GM21390 (cell line): ENCODE data around the gene SYNM.
A peak's percentile ranks its signal among the peaks of the same experiment; 100 is the strongest.

Source experiments
- ATAC-seq: cut with Tn5 transposase; IDR thresholded peaks from one replicate; pipeline ENCODE4 v1.9.1; 2021; ENCODE audit not compliant: unreplicated experiment

Gene SYNM

GRCh38 chr15:99135194-99135593 is 30.3 kb downstream of the SYNM start:
- ATAC-seq = peak; percentile 94

- no peak for ATAC-seq
Observed at GRCh38 chr15:99137111-99137546, 32.2 kb downstream of the SYNM start.

DNA sequence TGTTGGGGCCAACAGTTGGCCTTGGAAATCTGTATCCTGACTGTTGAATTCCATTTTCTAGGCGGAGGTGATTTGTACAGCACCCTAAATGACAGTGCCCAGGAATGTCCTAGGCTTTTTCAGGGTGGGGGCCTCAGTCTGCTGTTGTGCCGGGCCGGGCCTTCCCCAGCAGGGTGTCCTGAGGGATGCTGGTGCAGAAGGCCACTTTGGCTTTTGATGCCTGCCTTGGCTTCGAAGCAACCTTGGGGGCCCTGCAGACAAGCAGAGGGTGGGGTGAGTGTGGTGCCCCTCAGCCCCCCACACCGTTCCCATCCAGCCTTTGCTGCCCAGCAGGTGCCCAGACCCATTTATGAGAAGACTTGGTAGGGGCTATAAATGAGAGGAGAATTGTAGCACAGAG is 33.0 kb downstream of the SYNM start:
- ATAC-seq = no peak

GRCh38 chr15:99138491-99138982 is 33.7 kb downstream of the SYNM start:
- no peak for ATAC-seq

GRCh38 chr15:99139276-99139675 is 34.4 kb downstream of the SYNM start:
- no peak for ATAC-seq

DNA sequence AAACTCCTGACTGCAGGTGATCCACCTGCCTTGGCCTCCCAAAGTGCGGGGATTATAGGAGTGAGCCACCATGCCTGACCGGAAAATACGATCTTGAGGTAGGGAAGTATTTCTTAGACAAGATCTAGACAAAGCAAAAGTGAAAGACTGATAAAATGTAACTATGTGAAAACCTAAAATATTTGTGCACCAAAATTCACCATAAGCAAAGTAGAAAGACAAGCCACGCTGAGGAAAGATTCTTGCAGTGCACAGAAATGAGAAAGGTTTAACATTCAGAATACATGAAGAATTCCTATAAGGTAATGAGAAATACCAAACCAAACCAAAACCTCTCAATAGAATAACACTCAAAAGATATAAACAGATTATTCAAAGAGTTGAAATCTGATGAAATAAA is 35.7 kb downstream of the SYNM start:
- no peak for ATAC-seq

- no peak for ATAC-seq
Observed at GRCh38 chr15:99141943-99142342, 37.1 kb downstream of the SYNM start.

DNA sequence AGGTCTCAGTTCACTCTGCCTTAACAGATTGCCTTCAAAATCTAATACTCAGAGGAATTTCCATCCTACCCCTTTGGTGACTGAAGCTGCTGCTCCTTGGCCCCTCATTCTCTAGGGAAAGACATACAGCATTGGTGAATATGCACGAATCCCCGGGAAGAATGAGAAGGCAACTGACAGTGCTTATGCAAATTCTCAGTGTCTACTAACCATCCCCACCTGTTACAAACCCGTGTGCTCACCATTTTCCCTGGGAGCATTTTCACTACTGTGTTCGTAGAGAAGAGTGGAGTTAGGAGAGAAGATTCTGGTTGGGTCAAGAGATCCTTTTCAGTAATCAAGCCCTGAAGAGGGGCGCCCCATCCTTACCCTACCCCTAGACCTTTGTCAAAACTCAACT is 37.7 kb downstream of the SYNM start:
- ATAC-seq = no peak

DNA sequence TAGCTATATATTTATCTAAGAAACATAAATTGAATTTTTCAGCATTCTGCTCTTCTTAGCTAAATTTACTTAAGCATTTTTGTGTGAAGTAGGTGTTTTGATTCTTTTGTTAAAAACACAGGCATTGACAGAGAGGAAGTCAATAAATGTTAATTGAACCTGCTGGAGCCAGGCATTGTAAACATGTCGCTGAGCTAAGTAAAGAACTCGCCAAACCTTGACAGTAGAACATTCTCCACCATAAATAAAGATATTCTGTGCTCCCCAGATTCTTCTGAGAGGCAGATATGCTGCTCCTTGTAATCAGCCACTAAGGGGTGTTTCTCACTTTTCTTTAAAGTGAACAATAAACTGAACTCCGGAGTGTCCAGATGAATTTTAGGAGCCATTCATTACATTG is 38.4 kb downstream of the SYNM start:
- ATAC-seq = no peak

DNA sequence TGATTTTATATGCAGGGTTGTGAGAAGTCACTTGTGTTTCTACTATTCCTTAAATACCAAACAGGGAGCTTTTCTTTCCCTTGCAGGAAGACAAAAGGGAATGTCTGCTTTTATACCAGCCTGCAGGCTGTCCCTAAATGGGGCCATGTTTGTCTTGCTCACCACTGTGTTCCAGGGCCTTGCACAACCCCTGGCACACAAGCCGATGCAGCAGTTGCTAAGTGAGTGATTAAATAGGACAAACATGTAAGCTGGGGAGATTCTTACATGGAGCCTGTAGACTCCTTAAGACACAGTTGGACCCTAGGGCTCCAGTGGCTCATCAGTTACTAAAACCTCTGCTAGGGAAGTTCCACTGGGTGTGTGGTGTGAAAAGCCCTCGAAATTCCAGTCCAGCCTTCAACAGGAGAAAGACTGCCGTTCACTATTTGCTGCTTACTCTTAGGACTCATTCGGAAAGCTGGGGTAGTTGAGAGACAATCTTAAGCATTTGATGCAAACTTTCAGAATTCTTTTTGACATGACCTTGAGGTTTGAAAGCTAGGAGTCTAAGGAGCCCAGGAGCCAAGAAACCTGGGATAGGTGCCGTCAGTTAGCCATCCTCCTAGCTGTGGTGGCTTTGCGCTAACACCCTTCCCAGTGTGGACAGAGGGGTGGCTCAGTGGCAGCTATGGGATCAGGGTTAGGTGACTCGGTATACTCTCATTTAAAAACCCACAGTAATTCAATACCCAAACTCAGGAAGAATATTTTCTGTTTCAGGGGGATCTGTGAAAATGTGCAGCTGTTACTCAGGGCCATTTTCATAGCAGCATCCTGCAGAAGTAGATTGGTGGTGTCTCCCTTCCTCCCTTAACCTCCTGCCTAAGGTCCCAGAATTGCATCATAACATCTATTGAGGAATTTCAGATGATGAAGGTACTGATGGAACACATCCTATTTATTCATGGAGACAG is 39.1 kb downstream of the SYNM start:
- no peak for ATAC-seq

GRCh38 chr15:99145005-99145404 is 40.1 kb downstream of the SYNM start:
- ATAC-seq = no peak

DNA sequence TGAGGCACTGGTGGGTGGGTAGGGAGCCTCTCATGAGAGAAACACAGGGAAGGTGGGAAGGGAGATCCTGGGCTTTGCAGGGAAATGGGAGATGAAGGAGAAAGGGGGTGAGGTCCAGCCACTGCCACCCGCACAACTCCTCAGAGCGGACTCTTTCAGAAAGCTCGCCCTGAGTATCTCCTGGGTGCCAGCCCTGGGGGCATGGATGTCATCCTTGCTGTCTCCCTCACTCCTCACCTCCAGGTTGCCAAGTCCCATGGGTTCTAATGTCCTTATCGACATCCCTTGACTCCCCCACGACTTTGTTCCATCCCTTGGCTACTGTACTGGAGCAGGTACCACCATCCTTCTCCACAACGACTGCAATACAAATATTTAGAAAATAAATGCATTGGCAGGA is 40.9 kb downstream of the SYNM start:
- no peak for ATAC-seq

DNA sequence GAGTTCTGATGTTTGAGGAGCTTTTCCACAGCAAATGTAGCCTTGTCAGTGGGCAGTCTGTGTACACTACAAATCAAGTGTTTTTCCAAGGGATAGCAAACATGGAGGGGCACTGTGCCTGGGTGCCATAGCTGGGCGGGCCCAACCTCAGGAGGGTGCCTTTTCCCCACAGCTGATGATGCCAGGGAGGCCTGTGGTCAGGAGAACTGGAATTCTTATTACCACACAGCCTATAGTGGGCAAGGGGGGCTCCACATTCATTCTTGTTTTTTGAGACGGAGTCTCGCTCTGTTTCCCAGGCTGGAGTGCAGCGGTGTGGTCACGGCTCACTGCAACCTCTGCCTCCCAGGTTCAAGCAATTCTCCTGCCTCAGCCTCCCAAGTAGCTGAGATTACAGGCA is 41.8 kb downstream of the SYNM start:
- ATAC-seq = no peak

DNA sequence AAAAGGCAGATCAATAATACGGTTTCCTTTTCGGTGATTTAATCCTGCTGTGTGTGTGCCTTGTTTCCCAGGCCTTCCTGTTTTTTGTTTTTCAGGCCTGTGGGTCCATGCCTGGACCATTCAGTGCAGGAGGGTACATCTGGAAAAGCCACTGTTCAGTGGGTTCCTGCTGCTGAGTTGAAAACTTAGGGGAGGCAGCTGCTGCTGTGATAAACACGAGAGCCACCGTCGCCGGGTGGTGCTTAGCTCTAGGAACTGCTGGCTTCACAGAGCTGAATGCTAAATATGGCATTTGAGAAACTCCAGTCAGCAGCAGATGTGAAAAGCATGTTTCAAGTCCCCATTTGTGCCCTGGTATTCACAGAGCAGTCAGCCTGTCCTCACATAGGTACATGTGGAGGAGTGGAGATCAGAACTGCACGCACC is 44.0 kb downstream of the SYNM start:
- no peak for ATAC-seq

GRCh38 chr15:99149366-99149765 is 44.5 kb downstream of the SYNM start:
- ATAC-seq = no peak

DNA sequence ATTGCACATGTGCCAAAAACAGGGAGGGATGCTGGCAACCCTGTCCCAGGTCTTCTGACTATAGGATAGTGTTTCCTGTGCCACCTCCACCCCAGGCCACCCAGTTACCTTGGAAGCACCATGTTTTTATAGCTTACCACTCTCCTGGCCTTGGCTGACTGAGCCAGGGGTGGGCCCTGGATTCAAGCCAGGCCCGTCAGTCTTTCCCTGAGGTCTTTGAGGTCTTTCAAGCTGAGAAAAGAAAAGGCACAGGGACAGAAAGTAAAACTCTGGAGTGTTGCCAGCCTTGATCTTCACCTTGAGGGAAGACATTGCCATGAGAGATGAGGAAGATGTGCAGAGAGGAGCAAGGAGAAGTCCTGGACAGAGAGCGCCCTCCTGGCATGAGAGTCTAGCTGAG is 46.3 kb downstream of the SYNM start:
- no peak for ATAC-seq

DNA sequence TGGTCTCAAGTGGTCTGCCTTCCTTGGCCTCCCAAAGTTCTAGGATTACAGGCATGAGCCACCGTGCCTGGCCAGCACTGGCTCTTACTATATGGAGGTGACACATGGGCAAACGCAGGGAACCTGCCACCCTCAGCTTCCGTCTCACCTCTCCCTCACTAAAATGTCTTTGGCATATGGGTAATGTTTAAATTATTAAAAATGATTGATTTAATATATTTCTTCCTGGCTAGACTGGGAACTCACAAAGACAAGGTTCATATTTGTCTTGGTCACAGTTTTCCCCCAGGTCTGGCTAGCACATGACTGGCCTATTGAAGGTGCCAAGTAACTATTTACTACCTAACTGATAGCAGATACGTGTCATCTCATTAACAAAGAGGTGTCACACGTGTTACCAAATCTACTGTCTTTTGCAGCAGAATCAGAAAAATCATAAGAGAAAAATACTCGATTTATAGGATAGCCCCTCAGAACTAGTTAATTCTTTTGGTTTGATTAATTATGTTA is 48.2 kb downstream of the SYNM start:
- no peak for ATAC-seq

DNA sequence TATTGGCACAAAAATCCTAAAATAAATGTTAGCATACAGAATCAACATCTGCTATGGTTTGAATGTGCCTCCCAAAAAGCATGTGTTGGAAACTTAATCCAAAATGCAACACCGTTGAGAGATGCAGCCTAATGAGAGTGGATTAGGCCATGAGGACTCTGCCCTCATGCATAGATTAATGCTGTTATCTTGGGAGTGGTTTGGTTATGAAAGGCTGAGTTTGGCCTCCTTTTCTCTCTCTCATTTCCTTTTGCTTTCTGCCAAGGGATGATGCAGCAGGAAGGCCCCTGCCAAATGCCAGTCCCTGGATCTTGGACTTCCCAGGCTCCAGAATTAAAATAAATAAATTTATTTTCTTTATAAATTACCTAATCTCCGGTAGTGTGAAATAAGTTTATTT is 49.4 kb downstream of the SYNM start:
- ATAC-seq = no peak

DNA sequence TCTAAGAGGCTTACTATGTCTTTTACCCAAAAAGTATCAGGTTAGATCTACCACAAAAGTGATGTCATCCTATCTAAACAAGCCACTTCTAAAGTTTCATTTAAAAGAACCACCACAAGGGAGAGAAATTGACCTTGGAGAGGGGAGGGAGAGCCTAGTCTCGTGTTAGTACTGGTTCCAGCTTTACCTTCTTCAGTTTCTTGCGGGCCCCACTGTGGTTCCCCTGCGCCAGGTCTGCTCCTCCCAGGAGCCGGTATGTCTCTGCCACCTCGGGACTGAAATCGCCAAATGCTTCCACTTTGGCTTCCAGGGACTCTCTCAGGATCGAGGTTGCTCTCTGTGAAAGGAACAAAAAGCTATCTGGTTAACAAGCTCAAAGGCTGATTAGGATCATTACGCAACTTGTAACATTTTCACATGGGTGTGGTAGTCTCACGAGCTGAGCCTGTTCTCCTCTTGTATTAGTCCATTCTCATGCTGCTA is 51.1 kb downstream of the SYNM start:
- ATAC-seq = no peak

GRCh38 chr15:99157456-99157855 is 52.6 kb downstream of the SYNM start:
- no peak for ATAC-seq

DNA sequence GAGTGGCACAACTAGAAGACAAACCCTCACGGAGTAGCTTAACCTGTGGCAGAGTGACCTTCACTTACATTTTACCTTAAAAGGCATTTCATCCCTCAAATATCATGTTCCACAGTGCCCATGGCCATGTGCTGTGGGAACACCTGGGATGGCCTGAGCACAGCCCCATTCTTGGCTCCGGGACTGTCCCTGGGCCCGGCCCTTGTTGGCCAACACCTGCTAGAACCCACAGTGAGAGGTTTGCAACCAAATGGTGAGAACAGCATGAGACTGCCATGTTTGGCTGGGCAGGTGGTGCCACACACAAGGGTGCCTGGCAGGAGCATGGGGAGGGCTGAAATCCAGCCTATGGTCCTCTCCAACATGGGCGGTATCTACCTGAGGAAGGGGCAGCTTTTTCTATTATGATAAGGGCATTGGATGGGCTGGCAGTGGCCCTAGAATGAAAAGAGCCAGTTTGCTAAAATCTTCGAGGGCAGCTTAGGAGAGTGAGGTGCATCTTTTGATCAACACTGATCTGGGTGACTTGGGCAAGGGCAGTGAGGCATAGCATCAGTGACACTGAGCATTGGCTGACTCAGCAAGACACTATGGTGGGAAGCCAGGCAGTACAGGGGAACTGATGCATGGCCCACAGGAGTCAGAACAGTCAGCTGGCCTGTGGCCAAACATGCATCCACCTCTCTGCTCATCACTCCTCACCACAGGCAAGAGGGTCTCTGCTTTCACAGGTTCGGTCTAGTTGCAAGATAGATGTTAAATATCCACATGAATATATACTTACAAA is 53.9 kb downstream of the SYNM start:
- no peak for ATAC-seq
